HG03159 (cell line): ENCODE results near the gene LRRC71.

Source experiments
- ATAC-seq: cut with Tn5 transposase; IDR thresholded peaks from one replicate; pipeline ENCODE4 v1.9.1; 2021; ENCODE audit warnings: mild to moderate bottlenecking, moderate library complexity; ENCODE audit not compliant: unreplicated experiment

Gene LRRC71

DNA sequence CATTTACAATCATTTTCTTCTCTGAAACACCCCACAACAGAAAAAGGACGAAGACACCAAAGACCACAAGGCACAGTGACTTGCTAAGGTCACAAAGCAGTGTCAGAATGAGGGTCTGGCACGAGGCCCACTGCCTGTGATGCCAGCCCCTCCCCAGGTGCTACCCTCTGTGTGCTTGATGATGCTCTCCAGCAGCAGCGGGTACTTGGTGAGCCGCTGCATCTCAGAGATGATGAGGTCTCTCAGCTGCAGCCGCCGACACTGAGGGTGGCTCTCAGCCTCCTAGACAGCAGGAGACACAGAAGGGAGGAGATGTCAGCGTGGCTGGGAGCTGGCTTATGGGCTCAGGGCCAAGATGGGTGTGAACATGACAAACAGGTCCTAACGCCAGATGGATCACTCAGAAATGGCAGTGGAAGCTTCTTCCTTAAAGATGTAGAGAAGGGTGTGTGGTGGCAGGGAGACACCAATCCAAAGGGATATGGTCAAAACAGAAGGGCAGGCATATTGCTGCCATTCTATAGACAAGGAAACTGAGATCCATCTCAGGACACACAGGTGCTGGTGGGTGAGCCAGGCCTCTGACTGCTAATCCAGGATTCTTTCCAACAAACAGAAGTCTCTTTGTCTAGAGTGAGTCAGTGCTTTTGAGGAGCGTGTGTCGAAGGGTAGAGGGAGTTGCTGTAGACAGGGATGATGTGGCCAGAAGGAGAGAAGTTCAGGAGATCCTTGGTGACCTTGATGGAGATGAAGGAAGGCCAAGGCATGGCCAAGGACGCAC, 25.6 kb downstream of the LRRC71 start:
- no peak for ATAC-seq

DNA sequence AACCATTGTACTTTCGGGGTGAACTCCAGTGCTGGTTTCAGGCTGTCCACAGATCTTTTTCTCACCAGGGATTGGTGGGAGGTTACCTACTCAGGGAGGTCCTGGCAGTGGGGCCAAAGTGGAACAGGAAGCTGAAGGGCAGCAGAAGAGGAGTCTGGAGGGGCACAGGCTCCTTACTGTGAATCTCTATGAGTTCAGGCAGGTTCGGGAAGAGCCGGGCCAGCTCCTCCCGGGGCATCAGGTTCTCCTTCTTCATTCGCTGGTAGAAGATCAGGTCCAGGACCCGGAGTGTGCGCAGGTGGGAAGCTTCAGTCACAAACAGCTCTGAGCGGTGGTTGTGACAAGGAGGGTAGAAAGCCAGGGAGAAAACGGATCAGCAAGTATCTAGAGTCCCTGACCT, 26.7 kb downstream of the LRRC71 start:
- no peak for ATAC-seq

DNA sequence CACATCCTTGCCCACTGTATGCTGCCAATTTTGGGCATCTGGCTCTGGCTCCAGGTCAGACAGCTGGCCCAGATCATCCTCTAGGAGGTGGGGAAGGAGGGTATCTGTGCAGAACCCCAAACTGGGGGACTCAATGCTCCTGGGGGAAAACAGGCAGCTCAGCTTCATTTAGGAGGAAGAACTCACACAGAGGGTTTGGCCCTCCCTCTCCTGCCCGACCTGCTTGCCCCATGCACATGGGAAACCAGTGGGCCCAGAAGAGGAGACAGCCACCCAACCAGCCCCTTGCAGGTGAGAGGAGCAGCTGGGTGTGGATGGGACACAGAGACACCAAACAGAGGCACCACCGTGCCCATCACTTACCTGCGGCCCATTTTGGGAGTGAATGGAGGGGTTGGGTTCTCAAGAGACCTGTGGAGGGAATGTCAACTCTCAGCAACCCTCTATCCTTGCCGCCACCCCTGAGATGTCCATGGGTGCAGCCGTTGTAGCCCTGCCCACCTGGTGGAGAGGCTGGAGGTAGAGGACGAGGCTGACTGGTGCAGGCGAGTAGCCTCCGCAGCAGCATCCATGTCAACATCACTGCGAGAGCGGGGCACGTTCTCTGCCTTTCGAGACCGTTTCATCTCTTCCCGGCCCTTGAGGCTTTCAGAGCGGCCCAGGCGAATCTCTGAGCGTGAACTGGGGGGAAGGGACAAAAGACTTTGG, 27.5 kb downstream of the LRRC71 start:
- no peak for ATAC-seq

DNA sequence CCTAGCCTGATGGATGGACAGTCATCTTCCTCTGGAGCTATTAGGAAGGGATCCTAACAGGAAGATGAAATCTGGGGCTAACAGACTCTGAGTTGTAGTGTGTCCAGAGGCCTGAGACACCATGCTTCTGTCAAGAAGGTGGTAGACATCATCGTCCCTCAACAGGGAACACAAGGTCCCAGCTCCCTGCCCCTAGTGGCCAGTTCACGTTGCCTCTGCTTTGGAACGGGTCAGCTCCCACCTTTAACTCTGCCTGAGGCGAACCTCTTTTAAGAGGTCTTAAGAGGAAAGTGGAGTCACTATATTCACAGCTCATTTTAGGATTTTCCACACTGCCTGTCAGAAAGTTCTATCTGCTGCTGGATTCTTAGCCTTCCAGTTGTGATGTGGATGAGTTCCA, 28.3 kb downstream of the LRRC71 start:
- no peak for ATAC-seq

DNA sequence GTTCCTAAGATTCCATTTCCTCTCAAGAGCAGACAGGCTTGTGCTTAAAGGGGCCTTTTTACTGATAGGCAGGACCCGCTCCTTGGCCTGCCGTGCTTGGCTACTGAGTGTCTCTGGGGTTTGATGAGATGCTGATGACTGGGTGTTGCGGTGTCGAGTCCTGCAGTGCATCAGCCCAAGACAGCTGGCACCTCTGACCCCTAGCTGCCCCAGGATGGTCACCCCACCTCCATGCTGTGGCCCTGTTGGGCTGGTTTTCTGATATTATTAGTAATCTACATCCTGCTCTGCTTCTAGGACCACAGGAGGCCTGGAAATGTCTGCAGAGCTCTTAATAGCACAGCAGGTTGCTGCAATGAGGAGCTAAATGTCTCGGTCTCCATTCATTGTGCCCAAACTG, 28.7 kb downstream of the LRRC71 start:
- no peak for ATAC-seq

DNA sequence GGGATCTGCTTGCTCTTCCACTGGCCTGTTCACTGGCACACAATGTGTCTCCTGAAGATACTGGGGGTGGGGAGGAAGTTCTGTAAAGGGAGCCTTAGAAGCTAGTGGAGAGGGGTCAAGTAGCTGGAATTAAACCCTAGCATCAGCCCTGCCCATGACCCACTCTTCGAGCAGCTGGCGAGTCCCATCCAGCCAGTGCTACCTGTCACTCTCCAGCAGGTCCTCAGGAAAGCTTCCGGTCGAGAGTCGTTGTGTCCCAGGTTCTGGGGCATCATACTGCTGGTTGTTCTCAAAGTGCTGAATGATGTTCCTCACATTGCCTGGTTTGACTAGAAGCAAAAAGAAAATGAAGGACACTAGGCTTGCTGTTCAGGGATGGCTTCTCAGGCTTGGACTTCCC, 30.9 kb downstream of the LRRC71 start:
- ATAC-seq: no peak

DNA sequence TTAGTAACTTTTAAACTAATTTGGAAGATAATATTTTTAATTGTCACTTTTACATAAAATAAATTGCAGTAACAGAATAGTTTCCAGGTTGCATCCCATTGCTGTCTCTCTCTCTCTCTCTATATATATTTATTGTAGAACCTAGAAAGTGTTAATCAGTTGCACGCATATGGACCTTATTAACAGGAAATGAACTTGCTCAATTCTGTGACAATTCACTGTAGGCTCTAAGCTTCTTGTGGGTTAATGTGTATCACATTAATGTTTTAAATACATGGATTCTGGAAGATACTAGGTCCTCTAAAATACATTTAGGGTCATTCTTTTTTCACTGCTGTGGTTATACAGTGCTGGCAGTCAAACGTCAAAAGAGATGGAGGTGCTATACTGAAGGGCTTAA, 33.1 kb downstream of the LRRC71 start:
- ATAC-seq: no peak

DNA sequence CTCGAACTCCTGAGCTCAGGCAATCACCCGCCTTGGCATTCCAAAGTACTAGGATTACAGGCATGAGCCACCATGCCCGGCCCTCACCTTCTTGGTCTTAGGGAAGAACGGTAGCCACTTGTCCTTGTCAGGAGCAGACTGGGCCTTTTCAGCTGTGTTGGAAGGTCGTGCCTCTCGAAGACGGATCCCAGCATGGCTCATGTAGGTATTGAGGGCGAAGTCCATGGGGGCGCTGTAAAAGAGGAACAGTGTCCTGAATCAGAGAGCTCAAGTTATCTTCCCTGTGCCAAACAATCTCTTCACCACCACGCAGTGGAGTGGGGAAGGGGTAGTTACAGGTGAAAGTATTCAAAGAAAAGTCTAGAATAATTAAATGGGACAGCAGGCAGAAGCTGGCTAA, 35.9 kb downstream of the LRRC71 start:
- no peak for ATAC-seq

DNA sequence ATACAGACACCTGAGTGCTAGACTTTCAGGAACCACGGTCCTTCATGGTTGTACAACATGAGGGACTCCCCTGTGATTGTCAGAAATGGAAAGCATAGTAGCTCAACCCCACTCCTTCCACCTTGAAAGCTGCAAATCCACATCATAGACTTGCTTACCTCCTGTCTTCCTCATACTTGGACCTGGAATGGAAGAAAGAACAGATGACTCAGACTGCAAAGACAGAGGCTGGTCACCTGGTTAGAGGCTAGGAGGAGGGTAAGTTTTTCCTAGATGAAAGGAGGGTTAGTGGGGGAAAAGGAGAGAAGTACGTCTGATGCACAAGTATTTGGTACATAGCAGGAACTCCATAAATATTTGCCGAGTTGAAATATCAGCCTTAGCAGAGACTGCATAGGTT, 37.2 kb downstream of the LRRC71 start:
- no peak for ATAC-seq

DNA sequence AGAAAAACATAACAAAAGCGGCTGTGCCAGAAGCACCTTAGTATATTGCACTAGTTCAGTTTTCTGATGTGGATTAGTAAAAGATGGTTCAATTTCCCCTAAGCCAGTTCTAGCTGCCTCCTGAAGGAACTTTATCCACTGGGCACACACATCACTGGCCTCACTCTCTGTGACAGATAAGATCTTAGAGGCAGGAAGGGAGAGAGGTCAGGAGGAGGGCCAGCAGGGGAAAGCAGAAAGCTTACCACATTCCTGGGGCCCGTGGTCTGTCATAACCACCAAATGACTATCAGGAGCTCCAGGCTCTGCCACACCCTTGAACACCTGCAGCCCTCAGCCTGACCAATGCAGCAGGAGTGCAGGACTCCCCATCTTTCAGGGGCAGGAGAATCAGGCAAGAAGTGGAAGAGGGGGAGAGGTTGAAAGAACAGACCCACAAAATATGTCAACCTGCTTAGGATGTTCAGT, 37.8 kb downstream of the LRRC71 start:
- ATAC-seq: no peak

DNA sequence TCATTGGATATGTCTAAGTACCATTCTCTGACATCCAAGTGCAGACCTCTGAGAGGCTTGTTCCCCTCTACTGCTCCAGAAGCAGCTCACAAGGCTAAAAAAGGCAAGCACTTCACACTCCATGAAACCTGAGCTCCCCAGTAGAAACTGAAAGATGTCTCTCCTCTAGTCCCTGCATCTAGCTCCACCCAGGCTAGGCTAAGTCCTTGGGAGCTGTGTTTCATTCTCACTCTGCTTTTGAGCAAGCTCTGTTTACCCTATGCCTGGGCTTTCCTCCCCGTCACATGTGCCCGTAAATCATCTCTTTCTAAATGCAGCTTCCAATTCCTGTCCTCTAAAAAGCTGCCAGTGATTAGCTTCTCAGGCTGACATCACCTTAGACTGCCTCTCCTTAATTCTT, 39.0 kb downstream of the LRRC71 start:
- no peak for ATAC-seq

DNA sequence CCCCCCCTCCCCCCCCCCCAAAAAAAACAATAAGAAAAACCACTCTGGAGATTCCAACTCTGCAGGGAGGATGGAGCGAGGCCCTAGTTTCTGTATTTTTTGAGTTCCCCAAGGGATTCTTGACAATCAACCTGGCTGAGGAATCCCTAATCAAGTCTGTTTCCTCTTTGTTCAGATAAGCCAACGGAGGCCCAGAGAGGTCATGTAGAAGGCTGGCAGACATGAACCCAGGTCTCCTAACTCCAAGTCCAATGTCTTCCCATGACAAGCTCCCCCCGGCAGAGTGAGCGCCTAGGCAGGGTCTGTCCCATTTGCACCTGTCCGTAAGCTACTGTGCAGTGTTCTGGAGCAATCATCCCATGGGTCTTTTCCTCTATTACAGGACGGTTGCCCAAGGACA, 39.5 kb downstream of the LRRC71 start:
- ATAC-seq: no peak

DNA sequence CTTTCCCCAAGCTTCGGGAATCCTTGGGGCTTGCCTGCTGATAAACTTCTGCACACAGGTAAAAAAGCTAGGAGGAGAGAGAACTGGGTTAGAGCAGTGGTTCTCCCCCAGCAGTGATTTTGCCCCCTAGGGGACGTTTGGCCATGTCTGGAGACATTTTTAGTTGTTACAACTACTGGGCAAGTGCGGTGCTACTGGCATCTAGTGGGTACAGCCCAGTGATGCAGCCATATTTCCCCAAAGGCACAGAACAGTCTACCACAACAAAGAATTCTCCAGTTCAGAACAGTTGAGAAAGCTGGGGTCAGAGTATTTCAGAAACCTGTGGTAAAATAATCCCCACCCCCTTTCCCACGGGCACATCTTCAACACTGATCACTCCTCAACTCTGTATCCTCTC, 41.3 kb downstream of the LRRC71 start:
- no peak for ATAC-seq

DNA sequence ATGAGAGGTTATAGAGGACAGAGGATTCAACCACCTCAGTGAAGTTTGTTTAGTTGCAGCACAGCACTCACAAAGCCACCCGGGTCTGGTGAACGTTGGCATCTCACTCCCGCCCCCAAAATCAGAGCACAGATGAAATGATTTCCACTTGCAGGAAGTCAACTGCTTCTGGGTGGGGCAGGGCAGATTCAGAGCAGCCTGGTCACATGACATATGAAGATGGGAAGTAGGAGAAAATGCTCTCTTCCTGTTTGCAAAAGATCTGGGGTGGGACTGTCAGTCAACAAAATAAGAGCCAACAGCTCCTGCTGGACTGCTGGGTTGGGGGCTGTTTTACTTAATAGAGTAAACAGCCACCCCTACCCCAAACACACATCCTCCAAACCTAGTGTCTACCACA, 43.2 kb downstream of the LRRC71 start:
- no peak for ATAC-seq

DNA sequence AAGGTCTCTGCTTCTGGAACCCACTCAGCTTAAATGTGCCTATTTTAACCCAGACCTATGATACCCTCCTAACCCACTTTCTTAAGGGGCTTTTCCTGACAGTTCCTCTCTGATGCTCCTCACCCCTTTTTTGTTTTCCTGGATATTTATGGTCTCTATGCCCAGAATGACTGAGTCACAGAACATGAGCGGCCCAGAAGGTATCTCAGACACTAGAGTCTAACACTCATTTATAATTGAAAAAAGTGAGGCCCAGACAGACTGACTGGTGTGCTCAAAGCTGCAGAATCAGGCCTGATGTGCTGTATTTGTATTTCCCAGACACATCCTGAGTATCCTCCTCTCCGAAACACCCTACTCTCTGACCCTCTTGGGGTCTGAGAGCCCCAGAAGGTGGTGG, 44.0 kb downstream of the LRRC71 start:
- ATAC-seq: no peak

DNA sequence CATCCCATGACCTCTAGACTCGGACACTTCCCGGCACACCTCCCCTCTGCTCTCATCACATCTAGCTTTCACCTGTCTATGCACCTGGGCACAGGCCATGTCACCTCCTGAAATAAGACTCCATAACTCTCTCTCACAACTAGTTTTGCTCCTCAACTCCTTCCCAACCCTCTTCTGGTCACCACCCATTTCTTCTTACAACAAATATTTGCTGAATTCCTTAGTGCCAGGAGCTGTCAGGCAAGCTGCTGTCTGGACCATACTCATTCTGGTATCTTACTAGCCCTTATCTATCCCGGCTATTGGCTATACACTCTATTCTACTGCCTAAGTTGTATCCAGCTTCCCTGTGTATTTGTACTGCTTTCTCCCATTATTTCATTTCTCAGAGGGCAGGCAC, 49.1 kb downstream of the LRRC71 start:
- ATAC-seq: no peak

DNA sequence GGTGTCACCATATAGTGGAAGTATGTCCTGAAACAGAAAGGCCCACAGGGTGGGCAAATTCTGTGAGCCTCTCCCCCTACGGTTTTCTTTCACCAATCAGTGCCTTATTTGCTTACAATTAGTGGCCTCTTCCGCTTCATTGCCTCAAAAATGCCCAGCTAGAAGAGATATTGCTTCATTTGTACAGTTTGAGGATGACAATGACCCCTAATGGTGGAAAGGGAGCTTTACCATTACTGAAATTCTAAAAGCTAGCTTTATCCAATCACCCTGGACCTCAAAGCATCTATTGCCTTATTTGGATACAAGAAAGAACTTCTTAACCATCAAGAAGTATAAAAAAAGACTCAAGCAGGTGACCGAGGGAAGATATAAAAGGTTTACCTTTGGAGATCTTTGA, 49.6 kb downstream of the LRRC71 start:
- no peak for ATAC-seq

DNA sequence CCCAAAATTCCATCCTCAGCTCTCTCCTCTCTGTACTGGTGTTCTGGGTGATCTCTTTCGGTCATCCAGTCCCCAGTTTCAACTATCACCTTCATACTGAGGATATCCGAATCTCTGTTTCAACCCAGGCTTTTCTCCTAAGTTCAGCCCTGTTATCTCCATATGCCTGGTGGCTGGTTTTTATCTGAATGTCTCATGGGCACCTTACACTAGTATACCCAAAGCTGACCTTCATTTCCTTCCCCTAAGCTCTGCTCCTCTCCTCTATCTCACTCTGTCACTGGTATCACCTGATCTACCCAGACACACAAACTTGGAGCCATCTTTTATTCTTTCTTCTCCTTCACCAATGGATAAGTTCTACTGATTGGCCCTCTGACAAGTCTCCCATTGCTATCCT, 53.0 kb downstream of the LRRC71 start:
- no peak for ATAC-seq

DNA sequence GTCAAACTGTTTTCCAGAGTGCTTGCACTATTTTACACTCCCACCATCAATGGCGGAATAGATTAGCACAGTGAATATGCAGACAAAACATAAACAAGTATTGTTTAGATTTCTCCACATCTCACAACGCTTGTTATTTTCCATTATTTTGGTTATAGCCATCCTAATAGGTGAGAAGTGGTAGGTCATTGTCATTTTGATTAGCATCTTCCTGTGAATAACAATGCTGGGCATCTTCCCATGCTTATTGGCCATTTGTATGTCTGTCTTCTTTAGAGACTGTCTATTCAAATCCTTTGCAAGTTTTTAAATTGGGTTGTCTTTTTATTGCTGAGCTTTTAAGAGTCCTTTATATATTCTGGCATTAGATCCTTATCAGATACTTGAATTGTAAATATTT, 54.7 kb downstream of the LRRC71 start:
- ATAC-seq: no peak

DNA sequence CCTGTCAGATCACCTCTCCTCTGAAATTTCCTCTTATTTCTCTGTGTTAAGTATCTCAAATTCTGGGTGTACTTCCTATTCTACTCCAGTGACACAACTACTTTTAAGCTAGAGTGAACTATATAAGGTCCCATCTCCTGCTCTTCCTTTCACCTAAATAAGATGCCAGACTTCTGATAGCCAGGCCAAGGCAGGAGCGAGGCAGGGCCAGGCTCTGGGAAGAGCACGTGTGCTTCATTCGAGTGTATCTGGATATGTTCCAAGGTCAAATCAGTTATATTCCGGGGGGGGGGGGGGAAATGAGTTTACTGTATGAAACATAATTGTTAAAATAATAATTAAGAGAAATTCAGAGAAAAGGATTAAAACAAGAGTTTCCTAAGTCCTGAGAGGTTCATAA, 60.1 kb downstream of the LRRC71 start:
- no peak for ATAC-seq
